Measurements from ENCODE around the gene GNAI3.

Gene GNAI3

GRCh38 chr1:109620401-109620791 is 72.0 kb downstream of the GNAI3 start:
- H3K4me3 ChIP-seq (ENCODE audit: low read depth, low read length) = peak overlapping the region; percentile 89
- no peak for TF ChIP-seq CTCF (IDR thresholded peaks at IDR 0.05; ENCODE audit: low read depth, low read length)

GRCh38 chr1:109620841-109621286 is 72.4 kb downstream of the GNAI3 start:
- no peak for TF ChIP-seq CTCF (IDR thresholded peaks at IDR 0.05; ENCODE audit: low read depth, low read length)
- H3K4me3 ChIP-seq (ENCODE audit: low read depth, low read length) = peak overlapping the region; percentile 89

GRCh38 chr1:109621379-109622136 is 73.1 kb downstream of the GNAI3 start:
- no peak for TF ChIP-seq CTCF (IDR thresholded peaks at IDR 0.05; ENCODE audit: low read depth, low read length)
- H3K4me3 ChIP-seq (ENCODE audit: low read depth, low read length) = peak overlapping the region; percentile 89

GRCh38 chr1:109622137-109622892 is 73.9 kb downstream of the GNAI3 start:
- no peak for TF ChIP-seq CTCF (IDR thresholded peaks at IDR 0.05; ENCODE audit: low read depth, low read length)
- H3K4me3 ChIP-seq (ENCODE audit: low read depth, low read length) = peak overlapping the region; percentile 89

GRCh38 chr1:109622895-109623294 is 74.5 kb downstream of the GNAI3 start:
- no peak overlapping the region for H3K4me3 ChIP-seq (ENCODE audit: low read depth, low read length)
- no peak for TF ChIP-seq CTCF (IDR thresholded peaks at IDR 0.05; ENCODE audit: low read depth, low read length)

GRCh38 chr1:109623601-109624161 is 75.3 kb downstream of the GNAI3 start:
- no peak overlapping the region for H3K4me3 ChIP-seq (ENCODE audit: low read depth, low read length)

More at GRCh38 chr1:109623601-109624161, 75.3 kb downstream of the GNAI3 start:
- TF ChIP-seq CTCF (IDR thresholded peaks at IDR 0.05; ENCODE audit: low read depth, low read length) = no peak

All from WI38 (cell line).